Thyroid gland (tissue), 4 donors: Measurements from ENCODE around the gene WNT10A.

ENCODE experiments used
- POLR2A ChIP-seq, 2 donors: fragments of 450-650 bp; IDR thresholded peaks; one replicate each; pipeline ENCODE4 v1.6.1; 2017; ENCODE audit warnings: antibody characterized with exemption in 2 of 2, mild to moderate bottlenecking in 2 of 2, moderate library complexity in 1 of 2
- TF ChIP-seq, protein P1 (sequence below), 6 experiments: fragments of 200-600 bp in 3 of 6; fragments of 450-650 bp in 3 of 6; sonication (generic) in 3 of 6; IDR thresholded peaks; one replicate each; pipeline ENCODE4 v1.5.1; 2016 to 2019; ENCODE audit warnings: antibody characterized with exemption in 6 of 6, mild to moderate bottlenecking in 2 of 6, inconsistent platforms in 1 of 6, moderate library complexity in 1 of 6

DNA sequence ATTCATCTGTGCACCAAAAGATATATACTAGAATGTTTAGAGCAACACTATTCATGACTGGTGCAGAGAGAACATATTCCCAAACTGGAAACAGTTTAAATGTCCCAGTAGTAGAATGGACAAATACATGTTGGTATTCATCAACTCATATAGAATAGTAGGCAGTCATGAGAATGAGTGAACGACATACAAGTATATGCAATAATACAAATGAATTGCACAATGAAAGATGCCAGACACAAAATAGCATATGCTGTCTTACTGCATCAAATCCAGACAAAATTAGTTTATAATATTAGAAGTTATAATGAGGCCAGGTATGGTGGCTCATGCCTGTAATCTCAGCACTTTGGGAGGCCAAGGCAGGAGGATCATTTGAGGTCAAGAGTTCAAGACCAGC, 40.8 kb upstream of the WNT10A start:
- TF ChIP-seq, protein P1, sequence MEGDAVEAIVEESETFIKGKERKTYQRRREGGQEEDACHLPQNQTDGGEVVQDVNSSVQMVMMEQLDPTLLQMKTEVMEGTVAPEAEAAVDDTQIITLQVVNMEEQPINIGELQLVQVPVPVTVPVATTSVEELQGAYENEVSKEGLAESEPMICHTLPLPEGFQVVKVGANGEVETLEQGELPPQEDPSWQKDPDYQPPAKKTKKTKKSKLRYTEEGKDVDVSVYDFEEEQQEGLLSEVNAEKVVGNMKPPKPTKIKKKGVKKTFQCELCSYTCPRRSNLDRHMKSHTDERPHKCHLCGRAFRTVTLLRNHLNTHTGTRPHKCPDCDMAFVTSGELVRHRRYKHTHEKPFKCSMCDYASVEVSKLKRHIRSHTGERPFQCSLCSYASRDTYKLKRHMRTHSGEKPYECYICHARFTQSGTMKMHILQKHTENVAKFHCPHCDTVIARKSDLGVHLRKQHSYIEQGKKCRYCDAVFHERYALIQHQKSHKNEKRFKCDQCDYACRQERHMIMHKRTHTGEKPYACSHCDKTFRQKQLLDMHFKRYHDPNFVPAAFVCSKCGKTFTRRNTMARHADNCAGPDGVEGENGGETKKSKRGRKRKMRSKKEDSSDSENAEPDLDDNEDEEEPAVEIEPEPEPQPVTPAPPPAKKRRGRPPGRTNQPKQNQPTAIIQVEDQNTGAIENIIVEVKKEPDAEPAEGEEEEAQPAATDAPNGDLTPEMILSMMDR (IDR thresholded peaks at IDR 0.05): no peak
- TF ChIP-seq POLR2A (IDR thresholded peaks at IDR 0.05): no peak
